Measurements from ENCODE around the gene UTP4. TPM values are rescaled to one million over a fixed set of nuclear protein-coding genes. Genes with fewer than 3 reads are reported as not detected.

The UTP4 gene
- total RNA-seq, result 10 to 100 TPM; 25.1 to 41.7 (median 34.8) TPM

DNA sequence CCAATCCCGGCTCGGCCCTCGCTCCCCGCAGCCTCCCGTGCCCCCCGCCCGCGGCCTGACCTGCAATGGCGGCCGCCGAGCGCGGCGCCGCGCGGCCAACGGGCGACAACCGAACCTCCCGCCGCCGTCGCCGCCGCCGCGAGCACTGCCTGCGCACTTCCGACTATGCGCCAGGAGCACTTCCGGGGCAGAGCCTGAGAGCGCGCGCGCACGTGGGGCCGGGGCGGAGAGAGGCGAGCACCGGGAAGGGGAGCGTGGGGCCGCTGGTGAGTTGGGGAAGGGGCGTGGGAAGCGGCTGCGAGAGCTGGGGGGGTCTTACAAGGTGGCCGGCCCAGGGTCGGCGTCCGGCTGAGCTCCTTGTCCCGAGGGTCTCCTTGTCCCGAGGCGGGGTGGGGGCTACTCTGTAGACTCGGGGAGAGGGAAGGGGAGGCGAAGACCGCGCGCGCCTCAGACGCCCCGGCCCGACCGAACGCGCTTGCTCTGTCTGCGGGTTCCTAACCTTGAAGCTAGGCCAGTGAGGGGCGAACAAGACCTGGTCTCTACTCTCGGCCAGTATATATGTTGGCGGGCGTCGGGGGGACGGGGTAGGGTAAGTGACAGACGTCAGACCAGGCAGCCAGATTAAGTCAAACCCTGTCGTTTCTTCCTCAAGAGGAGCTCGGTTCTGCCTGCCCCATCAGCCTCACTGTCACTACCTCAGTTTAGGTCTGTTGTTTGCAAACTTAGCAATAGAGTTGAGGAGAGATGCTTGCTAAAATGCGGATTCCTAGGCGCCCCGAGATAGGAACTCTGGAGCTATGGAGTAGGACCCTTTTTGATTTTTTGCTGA lies at the start of gene UTP4, which contains the start of gene CHTF8:
Gene UTP4 (plus strand): TSS at position 226 of the 829 bp plus-strand sequence. CDS start 811 bp downstream, outside the sequence.
Gene CHTF8 (minus strand): TSS at position 165 of the 829 bp plus-strand sequence. CDS start 11,130 bp downstream, outside the sequence.
- no peaks in the 10 kb centered on the region for H3K9me3 ChIP-seq
- 0% methylated on average over 28 of the region's 78 CpGs for WGBS
- peak; percentile 93 for DNase-seq (ENCODE audit: low spot score in 2 of 2)
- H3K27ac ChIP-seq, result peak within 1 kb of the TSS; percentile 94
- no peaks in the 10 kb centered on the region for H3K27me3 ChIP-seq
- peak; percentile 74 to 91 (median 78) for TF ChIP-seq POLR2AphosphoS5 (IDR thresholded peaks at IDR 0.05)
- peak; percentile 94 to 99 for TF ChIP-seq POLR2A (IDR thresholded peaks at IDR 0.05)
- TF ChIP-seq, protein P1, sequence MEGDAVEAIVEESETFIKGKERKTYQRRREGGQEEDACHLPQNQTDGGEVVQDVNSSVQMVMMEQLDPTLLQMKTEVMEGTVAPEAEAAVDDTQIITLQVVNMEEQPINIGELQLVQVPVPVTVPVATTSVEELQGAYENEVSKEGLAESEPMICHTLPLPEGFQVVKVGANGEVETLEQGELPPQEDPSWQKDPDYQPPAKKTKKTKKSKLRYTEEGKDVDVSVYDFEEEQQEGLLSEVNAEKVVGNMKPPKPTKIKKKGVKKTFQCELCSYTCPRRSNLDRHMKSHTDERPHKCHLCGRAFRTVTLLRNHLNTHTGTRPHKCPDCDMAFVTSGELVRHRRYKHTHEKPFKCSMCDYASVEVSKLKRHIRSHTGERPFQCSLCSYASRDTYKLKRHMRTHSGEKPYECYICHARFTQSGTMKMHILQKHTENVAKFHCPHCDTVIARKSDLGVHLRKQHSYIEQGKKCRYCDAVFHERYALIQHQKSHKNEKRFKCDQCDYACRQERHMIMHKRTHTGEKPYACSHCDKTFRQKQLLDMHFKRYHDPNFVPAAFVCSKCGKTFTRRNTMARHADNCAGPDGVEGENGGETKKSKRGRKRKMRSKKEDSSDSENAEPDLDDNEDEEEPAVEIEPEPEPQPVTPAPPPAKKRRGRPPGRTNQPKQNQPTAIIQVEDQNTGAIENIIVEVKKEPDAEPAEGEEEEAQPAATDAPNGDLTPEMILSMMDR (IDR thresholded peaks at IDR 0.05), result no peak
- no peak for TF ChIP-seq EP300 (IDR thresholded peaks at IDR 0.05)
- H3K36me3 ChIP-seq, result peaks cover 15% of the 10 kb centered on the region
- peaks cover 39% of the 10 kb centered on the region for H3K4me1 ChIP-seq
- H3K4me3 ChIP-seq, result peak within 1 kb of the TSS; percentile 85

DNA sequence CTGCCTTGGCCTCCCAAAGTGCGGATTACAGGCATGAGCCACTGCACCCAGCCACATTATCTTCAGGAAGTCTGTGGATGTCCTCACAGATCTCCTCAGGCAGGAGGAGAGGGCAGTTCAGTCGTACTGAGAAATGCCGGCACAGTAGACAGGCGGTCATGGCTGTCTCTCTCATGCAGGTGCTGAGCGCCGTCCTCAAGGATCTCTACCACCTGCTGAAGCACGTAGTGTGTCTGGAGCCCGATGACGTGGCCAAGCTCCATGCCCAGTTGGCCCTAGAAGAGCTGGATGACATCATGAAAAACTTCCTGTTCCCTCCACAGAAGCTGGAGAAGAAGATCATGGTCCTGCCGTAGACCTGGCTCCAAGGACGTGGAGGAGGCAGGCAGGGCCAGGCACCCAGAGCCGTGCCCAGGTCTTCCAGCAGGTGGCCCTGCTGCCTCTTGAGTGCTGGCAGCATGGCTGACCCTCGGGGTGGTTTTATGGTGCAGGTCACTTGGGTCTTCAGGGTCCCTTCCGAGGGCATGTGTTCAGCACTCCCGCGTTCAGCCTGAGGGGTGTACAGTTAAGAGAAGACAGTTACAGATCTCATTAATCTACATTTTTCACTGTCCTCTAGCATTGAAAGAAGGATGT lies 49.0 kb upstream of the UTP4 start:
- peaks cover 8% of the 10 kb centered on the region for H3K36me3 ChIP-seq
- no peaks in the 10 kb centered on the region for H3K4me1 ChIP-seq
- no peak overlapping the region for H3K4me3 ChIP-seq
- no peak for DNase-seq (ENCODE audit: low spot score in 2 of 2)
- 92% methylated on average over 16 of the region's 16 CpGs for WGBS
- H3K27me3 ChIP-seq, result no peaks in the 10 kb centered on the region
- H3K9me3 ChIP-seq, result no peaks in the 10 kb centered on the region
- H3K27ac ChIP-seq, result no peak overlapping the region
- TF ChIP-seq POLR2AphosphoS5 (IDR thresholded peaks at IDR 0.05), result no peak

DNA sequence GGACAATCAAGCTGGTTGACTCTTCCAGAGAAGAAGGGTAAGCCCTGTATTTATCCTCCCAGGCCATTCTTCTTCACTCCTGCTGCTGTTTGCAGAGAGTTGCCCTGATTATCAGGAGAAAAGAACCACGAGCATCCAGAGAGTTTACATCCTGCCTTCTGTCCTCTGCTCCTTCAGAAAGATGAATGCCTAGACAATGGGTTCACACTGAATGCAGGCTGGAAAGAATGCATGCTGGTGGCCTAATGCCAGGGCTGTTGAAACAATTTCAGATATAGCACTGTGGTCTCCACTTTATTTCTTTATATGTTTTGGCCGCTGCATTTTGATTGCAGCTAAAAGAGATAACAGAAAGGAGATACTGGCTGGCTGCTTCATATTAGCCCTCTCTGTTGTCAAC lies 48.2 kb upstream of the UTP4 start:
- 79% methylated on average over 2 of the region's 2 CpGs for WGBS
- Histone ChIP-seq H3K36me3 (peaks cover 8% of the 10 kb centered on the region), H3K4me3 (no peak overlapping the region), H3K9me3 (no peaks in the 10 kb centered on the region), H3K27me3 (no peaks in the 10 kb centered on the region), H3K4me1 (peaks cover 7% of the 10 kb centered on the region), H3K27ac (no peak overlapping the region)
- TF ChIP-seq EP300 (IDR thresholded peaks at IDR 0.05) (no peak), POLR2A (IDR thresholded peaks at IDR 0.05) (no peak), POLR2AphosphoS5 (IDR thresholded peaks at IDR 0.05) (no peak)
- TF ChIP-seq, protein P1 (IDR thresholded peaks at IDR 0.05), result no peak
- DNase-seq (ENCODE audit: low spot score in 2 of 2), result no peak

DNA sequence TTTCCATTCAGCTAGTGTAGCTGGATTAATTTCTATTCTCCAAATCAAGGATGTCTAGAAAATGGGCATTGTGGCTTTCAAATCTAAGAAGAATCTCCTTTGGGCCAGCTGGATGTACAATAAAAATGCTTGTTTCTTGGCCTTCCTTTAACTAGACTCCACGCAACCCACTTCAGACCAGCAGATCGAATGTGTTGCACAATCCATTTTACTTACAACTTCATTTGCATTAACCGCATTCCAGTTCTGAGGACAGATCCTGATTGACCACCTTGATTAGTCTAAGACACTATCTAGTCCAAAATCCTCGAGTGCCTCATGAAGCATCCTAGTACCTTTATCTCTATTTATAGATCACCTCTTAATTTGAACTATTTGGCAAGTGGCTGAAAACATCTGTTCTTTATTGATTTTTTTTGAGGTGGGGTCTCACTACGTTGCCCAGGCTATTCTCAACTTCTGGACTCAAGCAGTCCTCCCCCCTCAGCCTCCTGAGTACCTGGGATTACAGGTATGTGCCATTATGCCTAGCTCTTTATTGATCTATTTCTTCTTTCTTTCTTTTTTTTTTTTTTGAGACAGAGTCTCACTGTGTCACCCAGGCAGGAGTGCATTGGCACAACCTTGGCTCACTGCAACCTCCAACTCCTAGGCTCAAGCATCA lies 47.3 kb upstream of the UTP4 start:
- H3K4me1 ChIP-seq, result peaks cover 15% of the 10 kb centered on the region
- DNase-seq (ENCODE audit: low spot score in 2 of 2), result no peak
- H3K9me3 ChIP-seq, result no peaks in the 10 kb centered on the region
- peaks cover 8% of the 10 kb centered on the region for H3K36me3 ChIP-seq
- no peaks in the 10 kb centered on the region for H3K27me3 ChIP-seq
- TF ChIP-seq POLR2AphosphoS5 (IDR thresholded peaks at IDR 0.05) (no peak), EP300 (IDR thresholded peaks at IDR 0.05) (no peak), POLR2A (IDR thresholded peaks at IDR 0.05) (no peak)
- TF ChIP-seq, protein P1 (IDR thresholded peaks at IDR 0.05), result no peak
- H3K4me3 ChIP-seq, result no peak overlapping the region
- no peak overlapping the region for H3K27ac ChIP-seq
- 79% methylated on average over 5 of the region's 5 CpGs for WGBS

DNA sequence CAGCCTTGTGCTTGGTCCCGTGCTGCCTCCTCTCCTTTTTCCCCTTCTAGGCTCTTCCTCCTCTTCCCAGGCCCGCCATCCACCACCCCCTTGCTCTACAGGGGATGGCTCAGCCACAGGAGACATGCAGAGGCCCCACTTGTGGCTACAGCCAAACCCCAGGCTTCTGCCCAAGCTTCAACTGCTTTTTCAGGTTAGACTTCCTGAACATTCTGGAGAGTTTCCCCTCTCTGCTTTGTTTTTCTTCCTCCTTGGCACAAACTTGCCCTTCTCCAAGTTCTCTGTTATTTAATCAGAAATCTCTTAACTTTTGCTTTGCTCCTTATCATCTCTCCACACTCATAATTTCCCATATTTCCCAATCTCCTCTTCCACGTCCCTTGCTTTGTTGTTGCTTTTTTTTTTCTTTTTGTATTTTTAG lies 45.3 kb upstream of the UTP4 start:
- WGBS, result 72% methylated on average over 3 of the region's 3 CpGs
- peaks cover 19% of the 10 kb centered on the region for H3K4me1 ChIP-seq
- peaks cover 8% of the 10 kb centered on the region for H3K36me3 ChIP-seq
- DNase-seq (ENCODE audit: low spot score in 2 of 2), result no peak
- no peak overlapping the region for H3K4me3 ChIP-seq
- no peak for TF ChIP-seq POLR2AphosphoS5 (IDR thresholded peaks at IDR 0.05)
- no peak for TF ChIP-seq EP300 (IDR thresholded peaks at IDR 0.05)
- no peaks in the 10 kb centered on the region for H3K9me3 ChIP-seq
- no peak overlapping the region for H3K27ac ChIP-seq
- no peaks in the 10 kb centered on the region for H3K27me3 ChIP-seq

All from suprapubic skin (tissue), 4 donors.